Activated CD4-positive, alpha-beta T cell treated with anti-CD3 and anti-CD28 coated beads, Interleukin-2, amount 50 U/mL, for 24 hours (primary cell): ENCODE results near the gene GOLGA6L2.
"Not testable (repeated sequence)": the region's sequence is repeated elsewhere in the genome, so short reads cannot be mapped to it uniquely, and the experiment has no call there.

Source experiments
- DNase-seq, 2 donors: peaks; one replicate each; pipeline ENCODE4 v3.0.0-alpha.2; 2020; ENCODE audit warnings: low read depth in 1 of 2, low spot score in 1 of 2

GOLGA6L2 gene

DNA sequence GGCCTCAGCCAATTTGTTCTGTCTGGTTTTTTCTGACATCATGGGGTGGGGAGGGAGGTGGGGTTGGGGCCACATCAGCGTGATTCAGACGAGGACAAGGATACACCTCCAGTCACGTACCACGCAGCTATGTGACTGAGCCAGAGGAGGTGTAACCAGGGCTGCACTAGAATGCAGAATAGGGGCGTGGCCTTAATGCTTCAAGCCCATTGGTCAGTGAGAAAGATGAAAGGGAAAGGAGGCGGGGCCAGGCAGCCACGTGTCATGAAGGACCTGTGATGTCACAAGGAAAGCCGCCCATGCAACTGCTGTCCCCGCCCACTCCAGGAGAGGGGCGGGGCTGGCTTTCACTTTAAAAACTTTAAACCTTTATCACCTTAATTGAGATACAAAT is at the start of gene GOLGA6L2:
TSS of gene GOLGA6L2 (minus strand) at position 137 of the 394 bp plus-strand sequence. CDS start at position 75, 62 bp downstream.
- no peak for DNase-seq

DNA sequence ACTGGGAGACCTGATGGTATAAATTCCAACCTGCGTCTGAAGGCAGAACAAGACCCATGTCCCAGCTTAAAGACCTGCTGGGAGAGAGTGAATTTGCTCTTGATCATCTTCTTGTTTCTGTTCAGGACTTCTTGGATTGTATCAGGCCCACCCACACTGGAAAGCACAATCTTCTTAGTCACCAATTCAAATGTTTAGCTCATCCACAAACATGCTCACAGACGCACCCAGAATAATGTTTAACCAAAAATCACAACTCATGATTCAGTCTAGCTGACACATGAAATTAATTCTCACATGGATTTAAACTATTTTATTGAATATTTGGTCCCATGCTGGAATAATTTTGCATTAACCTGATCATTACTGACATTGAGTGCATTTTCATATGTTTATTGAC is 37.8 kb upstream of the GOLGA6L2 start:
- DNase-seq: no peak

DNA sequence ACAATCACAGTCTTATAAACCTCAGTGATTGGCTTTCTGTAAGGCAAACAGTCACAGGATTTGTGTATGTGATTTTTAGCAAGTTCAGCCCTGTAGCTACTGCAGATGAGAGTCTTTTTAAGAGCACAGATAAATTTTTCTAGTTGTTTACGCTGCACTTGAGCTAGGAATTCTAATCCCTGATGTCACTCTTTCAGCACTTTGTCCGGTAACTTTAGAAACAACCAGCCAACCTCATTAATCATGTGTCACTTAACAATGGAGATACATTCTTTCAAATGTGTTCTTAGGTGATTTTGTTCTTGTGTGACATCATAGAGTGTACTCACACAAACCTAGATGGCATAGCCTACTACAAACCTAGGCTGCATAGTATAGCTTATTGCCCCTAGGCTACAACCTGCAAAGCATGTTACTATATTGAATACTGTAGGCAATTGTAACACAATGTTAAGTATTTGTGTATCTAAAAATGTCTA is 36.8 kb upstream of the GOLGA6L2 start:
- DNase-seq: no peak

DNA sequence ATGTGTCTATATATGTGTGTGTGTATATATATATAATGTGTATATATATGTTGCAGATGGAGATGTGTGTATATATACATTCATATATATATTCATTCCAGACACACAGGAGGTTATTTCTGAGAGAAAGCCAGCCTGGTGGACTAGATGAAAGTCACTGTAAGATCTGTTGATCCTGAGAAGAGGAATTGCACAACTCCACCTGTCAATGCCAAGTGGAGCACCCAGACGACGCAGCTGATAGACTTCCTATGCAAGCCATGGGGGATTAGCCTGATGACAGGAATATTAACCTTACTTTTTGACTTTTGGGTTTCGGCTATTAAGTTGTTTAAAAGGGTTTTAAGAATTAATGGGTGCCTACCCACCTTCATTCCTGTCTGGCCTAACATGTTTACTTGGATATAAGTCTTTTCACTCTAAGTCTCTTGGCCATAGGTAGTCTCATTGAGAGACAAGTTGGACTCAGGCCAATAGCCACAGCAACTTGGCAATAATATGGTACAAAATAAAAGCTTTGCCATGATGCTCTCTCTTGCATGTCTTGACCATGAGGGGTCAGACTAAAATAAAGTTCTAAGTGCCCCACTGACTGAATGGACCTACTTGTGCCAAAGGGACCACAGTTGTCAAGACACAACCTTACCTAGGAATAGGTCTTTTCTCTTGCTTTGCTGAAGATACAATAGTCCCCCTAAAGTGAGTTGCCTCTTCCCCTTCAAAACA is 35.9 kb upstream of the GOLGA6L2 start:
- no peak for DNase-seq

DNA sequence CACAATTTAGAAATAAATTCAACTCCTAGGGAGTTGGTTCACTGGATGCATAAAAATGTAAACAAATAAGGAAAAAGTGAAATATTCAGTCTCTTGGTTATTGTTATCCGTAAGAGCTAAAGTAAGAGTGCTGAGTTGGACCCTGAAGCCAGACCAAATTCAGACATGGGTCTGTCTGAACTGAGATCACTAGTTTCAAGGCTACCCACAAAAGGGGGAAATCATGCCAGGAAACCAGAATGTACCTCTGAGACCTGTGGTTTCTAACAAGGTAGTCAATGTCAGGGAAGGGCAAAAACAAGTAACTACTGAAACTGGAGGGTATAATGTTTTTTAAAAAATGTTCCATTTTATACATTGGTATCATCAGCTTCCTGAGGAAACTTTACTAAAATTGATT is 35.2 kb upstream of the GOLGA6L2 start:
- DNase-seq: no peak

GRCh38 chr15:23477920-23478319 is 30.9 kb upstream of the GOLGA6L2 start:
- no peak for DNase-seq

GRCh38 chr15:23472678-23473077 is 25.6 kb upstream of the GOLGA6L2 start:
- DNase-seq: no peak

DNA sequence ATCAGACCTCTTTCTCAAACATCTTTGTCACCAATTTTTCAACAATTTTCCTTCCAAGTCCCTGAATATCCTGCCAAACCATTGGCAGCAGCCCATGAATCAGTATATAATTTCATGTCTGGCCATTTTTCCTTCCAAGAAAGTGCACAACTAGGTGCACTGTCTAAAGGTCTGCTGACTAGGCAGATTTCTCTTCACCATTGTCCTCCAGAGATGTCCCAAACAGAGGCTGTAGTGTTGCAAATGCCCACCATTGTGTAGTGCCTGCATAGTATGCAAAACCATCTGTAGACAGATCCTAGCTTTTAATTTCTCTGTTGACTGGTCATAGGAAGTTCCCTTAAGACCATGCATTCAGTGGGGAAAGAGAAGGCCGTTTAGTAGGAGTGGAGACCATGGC is 25.0 kb upstream of the GOLGA6L2 start:
- no peak for DNase-seq

- no peak for DNase-seq
These were observed 20.1 kb upstream of the GOLGA6L2 start for GRCh38 chr15:23467110-23467600.

- no peak for DNase-seq
These were observed 10.8 kb upstream of the GOLGA6L2 start for GRCh38 chr15:23457890-23458289.

DNA sequence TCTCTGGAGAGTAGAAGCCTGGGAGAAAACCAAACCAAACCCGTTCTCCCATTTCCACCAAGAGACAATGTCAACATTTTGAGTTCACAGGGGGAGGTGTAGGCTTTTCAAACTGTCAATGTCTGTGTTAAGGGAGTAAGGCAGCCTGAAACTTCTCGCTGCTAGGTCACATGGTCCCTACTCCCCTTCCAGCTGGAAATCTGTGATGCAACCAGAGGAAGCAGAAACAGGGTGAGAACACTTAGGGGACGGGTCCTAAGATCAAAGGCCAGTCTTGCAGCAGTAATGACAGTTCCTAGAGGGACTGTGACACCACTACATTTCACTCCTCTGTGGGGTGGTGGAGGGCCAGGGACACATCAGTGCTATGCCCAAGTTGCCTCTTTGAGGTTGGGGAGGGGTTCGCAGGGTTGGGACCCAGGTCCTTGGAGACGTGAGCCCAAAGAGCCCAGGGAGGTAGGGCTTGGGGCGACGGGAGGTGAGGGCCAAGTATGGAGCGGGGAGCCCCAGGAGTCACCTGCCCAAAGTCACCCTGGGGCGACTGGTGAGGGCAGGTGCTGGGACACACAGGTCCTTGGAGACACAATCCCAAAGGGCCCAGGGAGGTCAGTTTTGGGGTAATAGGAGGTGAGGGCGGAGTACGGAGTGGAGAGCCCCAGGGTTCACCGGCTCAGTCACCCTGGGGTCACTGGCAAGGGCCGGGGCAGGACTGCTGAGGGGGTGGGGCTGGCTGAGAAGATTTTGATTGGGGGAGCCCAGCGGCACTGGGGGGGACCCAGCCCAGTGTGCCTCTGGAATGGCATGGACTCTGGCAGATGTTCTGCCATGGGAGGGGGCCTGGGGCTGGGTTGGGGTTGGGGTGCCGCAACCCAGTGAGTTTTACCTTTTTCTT is 582 bp downstream of the GOLGA6L2 start:
- no peak for DNase-seq

DNA sequence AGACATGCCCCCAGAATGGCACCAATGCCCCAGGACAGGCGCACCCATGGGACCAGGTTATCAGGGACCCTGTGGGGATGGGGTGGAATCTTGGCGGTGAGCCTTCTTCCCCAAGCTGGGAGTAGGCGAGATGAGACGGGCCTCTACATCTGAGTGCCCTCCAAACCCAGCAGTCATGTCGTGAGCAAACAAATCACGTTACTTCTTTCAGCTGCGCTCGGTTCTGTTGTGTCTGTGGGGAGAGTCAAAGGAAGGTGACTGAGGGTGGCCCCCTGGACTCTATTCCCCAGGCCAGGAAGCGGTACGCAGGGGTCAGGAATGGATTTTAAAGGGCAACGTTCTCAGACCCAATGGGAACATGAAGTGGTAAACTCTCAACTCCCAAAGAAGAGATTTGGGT is 2.8 kb downstream of the GOLGA6L2 start:
- no peak for DNase-seq

- no peak for DNase-seq
These were observed 5.8 kb downstream of the GOLGA6L2 start for GRCh38 chr15:23441204-23441603.

DNA sequence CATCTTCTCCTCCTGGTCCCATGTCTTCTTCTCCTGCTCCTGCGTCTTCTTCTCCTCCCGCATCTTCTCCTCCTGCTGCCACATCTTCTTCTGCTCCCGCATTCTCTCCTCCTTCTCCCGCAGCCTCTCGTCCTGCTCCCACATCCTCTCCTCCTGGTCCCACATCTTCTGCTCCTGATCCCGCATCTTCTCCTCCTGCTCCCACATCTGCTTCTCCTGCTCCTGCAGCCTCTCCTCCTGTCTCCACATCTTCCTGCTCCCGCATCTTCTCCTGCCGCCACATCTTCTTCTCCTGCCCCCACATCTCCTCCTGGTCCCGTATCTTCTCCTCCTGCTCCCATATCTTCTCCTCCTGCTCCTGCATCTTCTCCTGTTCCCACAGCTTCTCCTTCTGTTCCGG is 6.4 kb downstream of the GOLGA6L2 start:
- no peak for DNase-seq

DNA sequence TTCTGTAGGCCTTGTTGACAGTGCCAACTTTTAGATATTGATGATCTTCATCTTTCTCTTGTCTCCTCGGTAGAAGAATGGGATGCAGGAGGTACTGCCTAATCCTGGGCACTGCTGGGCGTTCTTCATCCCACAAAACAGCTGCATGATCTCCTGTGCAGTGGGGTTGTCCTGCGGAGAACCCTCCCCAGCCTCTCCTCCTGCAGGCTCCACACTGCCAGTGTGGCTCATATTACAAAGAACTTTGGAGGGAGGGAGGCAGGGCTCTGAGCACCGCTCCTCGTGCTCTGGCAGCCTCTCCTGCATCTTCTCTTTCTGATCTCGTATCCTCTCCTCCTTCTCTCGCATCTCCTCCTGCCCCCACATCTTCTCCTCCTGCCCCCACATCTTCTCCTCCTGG is 7.5 kb downstream of the GOLGA6L2 start:
- no peak for DNase-seq

GRCh38 chr15:23438816-23439466 is 8.1 kb downstream of the GOLGA6L2 start:
- DNase-seq: no peak

DNA sequence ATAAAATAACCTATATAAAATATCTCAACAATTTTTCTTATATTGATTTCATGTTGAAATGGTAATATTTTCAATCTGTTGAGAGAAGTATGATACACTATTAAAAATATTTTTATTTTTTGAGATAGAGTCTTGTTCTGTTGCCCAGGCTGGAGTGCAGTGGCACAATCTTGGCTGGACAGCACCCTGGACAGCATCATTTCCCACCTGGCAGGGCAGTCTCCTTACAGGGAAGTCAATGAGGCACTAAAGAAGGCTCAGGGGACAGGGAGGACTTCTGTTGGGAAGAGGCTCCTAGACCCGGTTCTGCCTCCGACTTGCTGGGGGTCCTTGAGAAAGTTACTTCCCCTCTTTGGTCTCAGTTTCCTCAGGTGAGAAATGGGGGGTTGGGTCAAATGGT is 9.4 kb downstream of the GOLGA6L2 start:
- no peak for DNase-seq

DNA sequence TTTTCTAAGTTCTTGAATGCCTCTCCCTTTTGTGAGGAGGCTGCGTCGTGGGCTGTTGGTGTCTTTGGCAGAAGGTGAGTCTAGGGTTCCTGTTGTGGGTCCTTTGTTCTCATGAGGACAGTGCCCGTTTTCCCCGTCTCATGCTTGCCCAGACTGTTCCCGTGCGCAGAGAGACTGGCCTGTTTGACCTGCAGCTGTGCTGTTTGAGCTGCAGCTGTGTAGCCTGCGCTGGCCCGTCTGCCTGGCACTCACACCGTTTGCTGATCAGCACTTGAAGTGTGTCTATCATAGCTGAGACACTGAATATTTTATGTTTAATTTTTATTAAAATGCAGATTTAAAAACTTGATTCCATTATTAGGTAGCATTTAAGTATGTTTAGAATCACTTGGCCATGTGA is 9.9 kb downstream of the GOLGA6L2 start:
- DNase-seq: no peak

DNA sequence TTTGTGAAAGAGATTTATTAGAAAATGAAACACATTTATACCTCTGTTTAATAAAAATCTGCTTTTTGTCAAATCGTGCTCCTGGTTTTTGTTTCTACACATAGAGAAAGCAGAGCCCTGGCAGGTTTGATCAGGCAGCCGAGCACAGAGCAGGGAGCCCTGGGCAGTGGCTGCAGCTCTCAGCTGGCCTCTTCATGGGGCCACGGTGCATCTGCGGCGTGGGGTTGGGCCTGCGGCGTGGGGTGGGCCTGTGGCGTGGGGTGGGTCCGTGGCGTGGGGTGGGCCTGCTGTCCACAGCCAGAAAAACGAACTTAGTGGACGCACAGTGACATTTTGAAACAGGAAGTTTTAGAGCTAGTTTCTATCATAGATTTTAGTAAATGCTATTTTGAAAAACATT is 10.6 kb downstream of the GOLGA6L2 start:
- DNase-seq: no peak

GRCh38 chr15:23434699-23435098 is 12.3 kb downstream of the GOLGA6L2 start:
- DNase-seq: not testable (repeated sequence)

- DNase-seq: not testable (repeated sequence)
These were observed 21.7 kb downstream of the GOLGA6L2 start for GRCh38 chr15:23425327-23425726.
